ENCODE data around the gene DYRK4. TPM values are rescaled to one million over a fixed set of nuclear protein-coding genes. Genes with fewer than 3 reads are reported as not detected.

The DYRK4 gene
- total and polyA plus RNA-seq, 2 of the 13 experiments (the other 11 are each of a cell fraction or from before 2014, with no cell fraction given): 29.4 to 40.2 TPM

- Histone ChIP-seq H2AFZ (ENCODE audit: low read length) (no peak overlapping the region), H3K4me2 (ENCODE audit: low read depth, low read length) (no peak overlapping the region), H3K36me3 (replicated peaks in 1 of 2; ENCODE audit: control insufficient read depth in 1 of 2, insufficient read depth in 2 of 2, low read length in 2 of 2) (peaks cover 6 to 38% of the 10 kb centered on the region in 2 experiments), H3K4me3 (replicated peaks in 1 of 3; ENCODE audit: insufficient read depth in 1 of 3, low read depth in 2 of 3, low read length in 3 of 3) (no peak overlapping the region), H3K9me3 (ENCODE audit: low read length) (no peaks in the 10 kb centered on the region), H3K4me1 (ENCODE audit: insufficient read depth, low read length) (peaks cover 28% of the 10 kb centered on the region), H3K27me3 (ENCODE audit: control insufficient read depth in 1 of 2, insufficient read depth in 2 of 2, low read length in 2 of 2) (no peaks in the 10 kb centered on the region; a peak in 1 of 5 replicates), H3K9ac (ENCODE audit: insufficient read depth, low read depth, low read length) (no peak overlapping the region), H3K79me2 (ENCODE audit: insufficient read depth, low read length) (peaks cover 44% of the 10 kb centered on the region), H4K20me1 (ENCODE audit: insufficient read depth, low read length) (no peaks in the 10 kb centered on the region), H3K27ac (ENCODE audit: extremely low read length, insufficient read depth, low read length) (no peak overlapping the region)
- no TSS peak for BruUV-seq (replicated peaks)
- ChIA-PET CTCF (ENCODE audit: low intra/inter-chr PET ratio, low total read pairs) (no interaction called here), POLR2A (no interaction called here)
- in situ Hi-C loops (cut with HindIII; ENCODE audit: extremely low pct_ligation_motif_present, low pct_unique_long_range_greater_than_20kb) (no loop called here), intact Hi-C loops (cut with micrococcal nuclease; ENCODE audit: unreplicated experiment) (no loop called here)
- TF ChIP-seq ZSCAN22 (CRISPR knock-in tag; IDR thresholded peaks at IDR 0.05): no peak
- no peak for TF ChIP-seq GZF1 (CRISPR knock-in tag; IDR thresholded peaks at IDR 0.05)
- no peak for TF ChIP-seq ZNF563 (CRISPR knock-in tag; IDR thresholded peaks at IDR 0.05)
- TF ChIP-seq HMGXB4 (CRISPR knock-in tag; IDR thresholded peaks at IDR 0.05; ENCODE audit: borderline replicate concordance in 1 of 2, low read depth in 1 of 2): no peak
- no peak for TF ChIP-seq KDM5A (IDR thresholded peaks at IDR 0.05; ENCODE audit: borderline replicate concordance, low read length)
- no peak for TF ChIP-seq FOXP1 (IDR thresholded peaks at IDR 0.05)
- TF ChIP-seq FOXP1 (CRISPR knock-in tag; IDR thresholded peaks at IDR 0.05): no peak
- no peak for TF ChIP-seq SRF (IDR thresholded peaks at IDR 0.05; ENCODE audit: low read depth, low read length)
- TF ChIP-seq KMT2A (CRISPR knock-in tag; IDR thresholded peaks at IDR 0.05): no peak
- no peak for TF ChIP-seq ZHX1 (CRISPR knock-in tag; IDR thresholded peaks at IDR 0.05; ENCODE audit: low read depth)
- no peak for TF ChIP-seq SOX13 (IDR thresholded peaks at IDR 0.05)
- no peak for TF ChIP-seq SOX13 (CRISPR knock-in tag; conservative IDR thresholded peaks at IDR 0.05 in 1 of 2, IDR thresholded peaks at IDR 0.05 in 1 of 2)
- TF ChIP-seq ZNF263 (CRISPR knock-in tag; IDR thresholded peaks at IDR 0.05): no peak
- no peak for TF ChIP-seq CEBPZ (IDR thresholded peaks at IDR 0.05; ENCODE audit: low read length)
- DNase-seq (ENCODE audit: low spot score) (no peak), ATAC-seq (no peak), FAIRE-seq (no peak)
Measured at GRCh38 chr12:4653257-4653656, 91.2 kb downstream of the DYRK4 start.
